ENCODE data around the gene MEGF6.
A peak's percentile ranks its signal among the peaks of the same experiment; 100 is the strongest.

Gene MEGF6

DNA sequence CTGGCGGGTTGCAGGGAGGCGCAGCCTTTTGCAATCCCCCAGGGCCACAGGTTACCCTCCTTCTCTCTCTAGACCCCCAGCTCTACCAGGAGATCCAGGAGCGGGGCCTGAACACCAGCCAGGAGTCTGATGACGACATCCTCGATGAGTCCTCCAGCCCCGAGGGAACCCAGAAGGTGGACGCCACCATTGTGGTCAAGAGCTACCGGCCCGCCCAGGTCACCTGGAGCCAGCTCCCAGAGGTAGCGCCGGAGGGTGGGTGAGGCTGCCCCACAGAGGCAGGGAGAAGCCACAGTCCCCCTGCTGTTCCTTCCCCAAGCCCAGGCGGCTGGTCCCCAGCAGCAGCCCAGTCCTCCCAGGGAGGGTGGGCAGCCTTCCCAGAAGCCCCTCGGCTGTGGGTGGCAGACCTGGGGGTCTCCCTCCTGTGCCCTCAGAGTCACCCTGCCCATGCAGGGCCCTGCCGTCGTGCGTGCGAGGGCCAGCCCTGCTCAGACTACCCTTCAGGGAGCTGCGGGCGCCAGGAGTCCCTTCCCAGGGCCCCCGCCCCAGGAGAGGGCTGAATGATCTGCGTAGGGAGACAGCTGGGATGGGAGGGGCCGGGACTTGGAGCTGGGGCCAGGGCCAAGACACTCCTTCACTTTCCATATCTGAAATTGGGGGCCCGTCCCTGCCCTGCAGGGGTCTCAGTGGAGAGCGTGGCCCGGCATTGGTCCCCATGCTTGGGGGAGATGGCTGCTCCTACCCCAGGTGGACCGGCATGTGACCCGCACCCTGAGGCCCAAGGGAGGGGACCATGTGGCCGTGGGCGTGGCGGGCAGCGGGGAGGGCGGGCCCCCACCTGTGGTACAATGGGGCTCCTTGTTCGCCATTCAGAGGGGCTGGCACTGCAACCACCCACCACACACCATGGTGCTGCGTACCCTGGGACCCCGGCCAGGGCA lies 143.9 kb downstream of the MEGF6 start:
- Mint-ChIP-seq H3K27me3 (ENCODE audit: low read depth, poor library complexity) (peaks cover 3% of the 10 kb centered on the region), H3K9me3 (no peaks in the 10 kb centered on the region), H3K36me3 (ENCODE audit: low read depth) (no peaks in the 10 kb centered on the region), H3K4me3 (no peak overlapping the region), H3K27ac (no peak overlapping the region), H3K4me1 (peaks cover 25% of the 10 kb centered on the region)
- DNase-seq: no peak
- TF ChIP-seq, protein P1, sequence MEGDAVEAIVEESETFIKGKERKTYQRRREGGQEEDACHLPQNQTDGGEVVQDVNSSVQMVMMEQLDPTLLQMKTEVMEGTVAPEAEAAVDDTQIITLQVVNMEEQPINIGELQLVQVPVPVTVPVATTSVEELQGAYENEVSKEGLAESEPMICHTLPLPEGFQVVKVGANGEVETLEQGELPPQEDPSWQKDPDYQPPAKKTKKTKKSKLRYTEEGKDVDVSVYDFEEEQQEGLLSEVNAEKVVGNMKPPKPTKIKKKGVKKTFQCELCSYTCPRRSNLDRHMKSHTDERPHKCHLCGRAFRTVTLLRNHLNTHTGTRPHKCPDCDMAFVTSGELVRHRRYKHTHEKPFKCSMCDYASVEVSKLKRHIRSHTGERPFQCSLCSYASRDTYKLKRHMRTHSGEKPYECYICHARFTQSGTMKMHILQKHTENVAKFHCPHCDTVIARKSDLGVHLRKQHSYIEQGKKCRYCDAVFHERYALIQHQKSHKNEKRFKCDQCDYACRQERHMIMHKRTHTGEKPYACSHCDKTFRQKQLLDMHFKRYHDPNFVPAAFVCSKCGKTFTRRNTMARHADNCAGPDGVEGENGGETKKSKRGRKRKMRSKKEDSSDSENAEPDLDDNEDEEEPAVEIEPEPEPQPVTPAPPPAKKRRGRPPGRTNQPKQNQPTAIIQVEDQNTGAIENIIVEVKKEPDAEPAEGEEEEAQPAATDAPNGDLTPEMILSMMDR (IDR thresholded peaks at IDR 0.05): no peak

DNA sequence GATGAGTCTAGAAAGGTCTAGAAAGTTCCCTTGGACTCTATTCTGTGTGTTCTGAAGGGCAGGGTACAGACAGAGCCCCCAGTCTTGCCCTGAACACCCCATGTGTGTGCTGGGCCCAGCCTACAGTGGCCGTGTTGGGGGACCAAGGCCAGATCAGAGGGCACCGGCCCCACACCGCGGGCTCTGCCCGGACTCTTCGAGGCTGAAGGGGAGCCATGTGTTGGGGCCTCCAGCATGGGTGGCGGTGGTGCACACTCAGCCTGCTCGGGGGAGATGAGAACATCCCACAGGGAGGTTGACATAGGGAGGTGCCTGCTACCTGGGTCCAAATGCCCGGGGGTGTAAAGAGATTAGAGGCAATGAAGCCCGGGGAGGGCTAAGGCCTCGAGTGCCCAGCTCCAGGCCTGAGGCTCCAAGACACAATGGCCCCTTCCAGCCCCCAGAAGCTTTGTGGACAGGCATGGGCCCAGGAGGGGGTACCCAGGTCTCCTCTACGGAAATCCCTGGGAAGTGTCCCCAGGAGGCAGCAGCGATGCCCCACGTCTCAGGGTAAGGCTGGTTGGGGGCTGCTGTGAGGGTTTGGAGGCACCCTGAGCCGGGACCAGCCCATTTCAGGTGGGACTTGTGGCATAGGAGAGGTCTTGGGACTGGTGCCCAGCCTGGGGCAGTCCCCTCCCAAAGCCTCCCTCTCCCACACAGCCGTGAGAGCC lies 144.8 kb downstream of the MEGF6 start:
- no peaks in the 10 kb centered on the region for H3K36me3 Mint-ChIP-seq (ENCODE audit: low read depth)
- DNase-seq: no peak
- no peaks in the 10 kb centered on the region for H3K9me3 Mint-ChIP-seq
- H3K27ac Mint-ChIP-seq: no peak overlapping the region
- H3K4me1 Mint-ChIP-seq: peaks cover 20% of the 10 kb centered on the region
- TF ChIP-seq, protein P1 (IDR thresholded peaks at IDR 0.05): no peak
- H3K27me3 Mint-ChIP-seq (ENCODE audit: low read depth, poor library complexity): peaks cover 3% of the 10 kb centered on the region
- H3K4me3 Mint-ChIP-seq: no peak overlapping the region

DNA sequence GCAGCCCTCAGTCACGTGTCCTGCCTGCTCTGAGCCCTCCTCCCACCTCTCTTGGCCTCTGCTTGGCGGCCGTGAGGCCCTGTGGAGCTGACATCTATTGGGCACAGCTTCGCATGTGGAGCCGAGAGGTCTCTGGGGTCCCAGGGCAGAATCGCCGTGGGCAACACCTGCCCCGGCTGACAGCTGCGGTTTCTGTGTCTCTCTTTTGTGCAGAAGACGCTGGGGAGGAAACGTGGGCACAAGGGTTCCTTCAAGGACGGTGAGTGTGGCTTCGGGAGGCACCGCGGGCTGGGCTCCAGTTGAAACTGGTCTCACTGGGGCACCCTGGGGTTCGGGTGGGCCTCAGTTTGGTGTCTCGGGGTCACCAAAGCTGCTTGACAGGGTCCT lies 145.4 kb downstream of the MEGF6 start:
- no peak for DNase-seq
- no peak overlapping the region for H3K27ac Mint-ChIP-seq
- H3K4me3 Mint-ChIP-seq: no peak overlapping the region
- H3K9me3 Mint-ChIP-seq: no peaks in the 10 kb centered on the region
- TF ChIP-seq, protein P1 (IDR thresholded peaks at IDR 0.05): no peak
- H3K27me3 Mint-ChIP-seq (ENCODE audit: low read depth, poor library complexity): peaks cover 3% of the 10 kb centered on the region
- H3K36me3 Mint-ChIP-seq (ENCODE audit: low read depth): no peaks in the 10 kb centered on the region
- peaks cover 21% of the 10 kb centered on the region for H3K4me1 Mint-ChIP-seq

DNA sequence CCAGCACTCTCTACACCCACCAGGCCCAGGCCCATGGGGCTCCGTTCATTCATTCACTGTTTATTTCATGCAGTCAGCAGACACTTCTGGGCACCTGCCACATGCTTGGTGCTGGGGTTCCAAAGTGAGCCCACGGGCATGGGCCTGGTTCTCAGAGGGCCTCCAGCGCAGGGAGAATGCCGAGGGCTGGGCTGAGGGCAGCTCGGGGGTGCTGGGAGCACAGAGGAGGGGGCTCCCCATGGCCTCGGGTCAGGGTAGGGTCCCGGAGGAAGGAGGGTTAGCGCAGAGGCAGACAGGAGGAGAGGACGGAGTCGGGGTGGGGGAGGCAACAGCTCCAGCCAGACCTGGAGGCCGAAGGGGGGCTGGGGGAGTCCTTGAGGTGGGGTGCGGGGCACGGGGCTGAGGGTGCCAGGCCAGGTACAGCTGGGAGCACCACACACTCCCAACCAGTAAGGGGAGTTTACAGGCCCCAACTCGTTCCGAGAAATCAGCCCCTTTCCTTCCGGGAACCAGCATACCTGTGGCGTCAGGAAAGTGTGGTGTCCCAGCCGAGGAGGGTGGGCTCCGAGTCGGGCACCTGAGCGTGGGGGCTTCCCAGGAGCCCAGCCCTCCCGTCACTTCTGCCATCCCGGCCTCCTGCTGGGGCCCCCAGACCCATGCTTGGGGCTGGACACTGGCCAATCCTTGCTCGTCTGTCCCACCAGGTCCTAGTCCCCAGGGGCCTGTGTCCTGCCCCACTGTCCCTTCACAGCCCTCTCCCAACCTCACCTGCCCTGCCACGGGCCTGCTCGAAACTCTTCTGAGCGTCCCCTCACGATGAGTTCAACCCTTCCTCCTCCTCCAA lies 146.0 kb downstream of the MEGF6 start:
- peak; percentile 1 for DNase-seq
- Mint-ChIP-seq H3K36me3 (ENCODE audit: low read depth) (no peaks in the 10 kb centered on the region), H3K27ac (no peak overlapping the region), H3K4me3 (no peak overlapping the region), H3K4me1 (peaks cover 21% of the 10 kb centered on the region), H3K27me3 (ENCODE audit: low read depth, poor library complexity) (peaks cover 3% of the 10 kb centered on the region), H3K9me3 (no peaks in the 10 kb centered on the region)
- TF ChIP-seq, protein P1 (IDR thresholded peaks at IDR 0.05): no peak

DNA sequence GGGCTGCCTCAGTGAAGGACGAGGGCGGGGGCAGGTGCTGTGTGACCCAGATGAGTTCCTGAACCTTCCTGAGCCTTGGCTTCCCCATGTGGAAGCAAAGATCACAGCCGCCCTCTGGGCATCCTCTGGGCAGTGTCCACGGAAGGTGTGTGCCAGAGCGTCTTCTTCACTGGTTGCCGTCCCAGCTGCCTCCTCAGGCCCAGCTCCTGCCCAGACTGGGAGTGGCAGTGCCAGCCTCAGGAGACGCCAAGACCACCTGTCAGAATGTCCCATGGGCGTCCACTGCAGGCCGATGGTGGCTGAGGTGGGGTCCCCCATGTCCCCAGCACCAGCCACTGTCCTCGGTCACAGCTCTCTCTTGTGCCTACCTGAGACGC lies 146.7 kb downstream of the MEGF6 start:
- TF ChIP-seq, protein P1 (IDR thresholded peaks at IDR 0.05): no peak
- Mint-ChIP-seq H3K27ac (no peak overlapping the region), H3K4me1 (peaks cover 23% of the 10 kb centered on the region), H3K27me3 (ENCODE audit: low read depth, poor library complexity) (peaks cover 3% of the 10 kb centered on the region), H3K9me3 (no peaks in the 10 kb centered on the region), H3K4me3 (no peak overlapping the region), H3K36me3 (ENCODE audit: low read depth) (no peaks in the 10 kb centered on the region)
- no peak for DNase-seq

Data from nephron progenitor cell (in vitro differentiated cells).